Stimulated activated CD4-positive, alpha-beta T cell treated with anti-CD3 and anti-CD28 coated beads, Interleukin-4, amount 100 ng/mL, for 4 hours (primary cell): ENCODE measurements around the gene RAPGEF1.

Source experiments
- DNase-seq, 2 experiments: peaks; one replicate each; pipeline ENCODE4 v3.0.0-alpha.2; 2020

RAPGEF1 gene

DNA sequence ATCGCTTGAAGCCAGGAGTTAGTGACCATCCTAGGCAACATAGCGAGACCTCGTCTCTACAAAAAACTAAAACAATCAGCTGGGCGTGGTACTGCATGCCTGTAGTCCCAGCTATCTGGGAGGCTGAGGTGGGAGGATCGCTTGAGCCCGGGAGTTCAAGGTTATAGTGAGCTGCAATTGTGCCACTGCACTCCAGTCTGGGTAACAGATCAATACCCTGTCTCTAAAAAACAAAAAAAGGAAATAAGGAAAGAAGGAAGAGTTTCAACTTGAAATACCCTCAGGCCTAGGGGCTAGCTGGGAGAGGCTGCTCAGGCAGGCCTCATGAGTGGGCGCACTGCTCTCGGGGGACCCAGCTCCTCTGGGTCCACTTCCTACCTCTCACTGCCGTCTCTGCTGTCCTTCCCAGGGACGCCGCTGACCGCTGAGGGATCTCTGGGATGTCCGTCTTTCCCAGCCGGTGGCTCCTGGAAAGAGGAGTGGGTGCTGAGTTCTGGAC lies 138.1 kb downstream of the RAPGEF1 start:
- no peak for DNase-seq

DNA sequence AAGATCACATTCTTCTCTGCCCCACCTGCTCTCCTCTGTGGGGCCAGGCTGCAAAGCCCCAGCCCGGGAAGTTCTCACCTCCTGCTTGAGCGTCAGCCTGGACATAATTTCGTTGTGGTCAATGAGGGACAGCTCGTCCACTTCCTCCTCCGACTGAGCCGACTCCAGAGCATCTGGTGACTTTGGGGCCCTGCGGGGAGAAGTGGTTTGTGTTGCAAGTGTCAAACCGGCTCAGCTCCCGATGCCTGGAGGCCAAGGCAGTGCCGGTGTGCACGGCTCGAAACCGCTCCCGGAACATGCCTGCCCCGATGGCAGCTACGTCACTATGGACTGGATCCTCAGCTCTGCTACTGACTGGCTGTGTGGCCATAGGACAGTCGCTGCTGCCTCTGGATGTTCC lies 141.8 kb downstream of the RAPGEF1 start:
- no peak for DNase-seq

DNA sequence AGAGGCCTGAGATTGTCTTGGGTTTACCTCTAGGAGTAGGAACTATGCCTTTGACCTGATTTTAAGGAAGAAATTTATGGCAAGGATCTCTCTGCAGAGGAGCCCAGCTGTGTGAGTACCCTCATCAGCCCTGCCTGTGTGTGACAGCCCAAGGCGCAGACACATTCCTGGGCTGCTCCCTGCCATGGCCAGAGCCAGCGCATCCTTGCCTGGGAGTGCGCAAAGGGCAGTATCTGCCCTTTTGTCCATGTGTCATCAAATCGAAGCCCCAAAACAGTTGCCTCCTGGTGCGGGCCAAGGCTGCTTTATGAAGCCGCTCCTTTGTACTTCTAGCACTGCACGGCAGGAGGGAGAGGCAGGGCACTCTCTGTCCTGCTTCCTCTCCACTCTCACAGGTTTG lies 142.6 kb downstream of the RAPGEF1 start:
- no peak for DNase-seq

DNA sequence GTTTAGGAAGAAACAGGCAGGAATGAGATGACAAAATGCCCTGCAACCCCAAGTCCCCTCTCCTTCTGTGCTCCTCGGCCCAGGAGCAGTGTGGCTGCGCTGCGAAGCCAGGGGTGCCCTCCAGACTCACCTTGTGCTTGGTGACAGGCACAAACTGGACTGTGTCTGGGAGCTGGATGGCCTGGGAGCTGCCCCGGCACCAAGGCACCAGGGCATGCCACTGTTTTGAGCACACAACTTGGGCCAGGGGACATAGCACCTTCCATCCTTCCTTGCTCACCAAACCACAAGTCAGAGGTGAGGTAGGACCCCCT lies 143.5 kb downstream of the RAPGEF1 start:
- no peak for DNase-seq

DNA sequence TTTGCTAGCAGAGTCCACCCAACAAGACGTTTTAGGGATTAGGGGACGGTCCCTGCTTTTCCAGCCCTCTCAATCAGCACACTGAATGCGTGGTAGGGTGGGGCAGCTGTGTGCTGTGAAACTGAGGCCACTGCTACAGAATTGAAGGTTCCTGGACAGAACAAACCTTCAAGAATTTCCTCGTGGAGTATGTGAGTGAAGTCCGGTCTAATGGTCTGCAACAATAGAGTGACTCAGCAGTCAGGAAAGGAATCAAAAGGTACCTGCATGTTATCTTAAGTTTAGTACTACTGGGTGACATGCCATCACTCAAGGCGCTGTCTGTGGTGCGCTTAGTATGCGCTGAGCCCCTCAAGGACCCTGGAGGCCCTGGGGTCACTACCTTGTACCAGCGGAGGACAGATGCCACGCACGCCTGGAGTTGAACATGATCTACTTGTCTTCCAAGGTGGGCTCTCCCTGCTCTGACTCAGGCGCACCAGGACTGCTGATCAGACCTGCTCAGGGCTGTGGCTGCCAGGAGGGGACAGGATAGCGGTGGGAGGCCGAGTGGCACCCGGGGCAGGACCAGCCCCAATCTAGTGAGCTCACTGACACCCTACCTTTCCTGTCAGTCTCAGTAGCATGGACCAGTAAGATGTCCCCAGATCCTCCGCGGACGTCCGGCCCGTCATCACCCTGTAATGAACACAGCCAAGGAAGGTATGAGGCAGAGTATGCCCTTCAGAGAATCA lies 144.0 kb downstream of the RAPGEF1 start:
- no peak for DNase-seq

DNA sequence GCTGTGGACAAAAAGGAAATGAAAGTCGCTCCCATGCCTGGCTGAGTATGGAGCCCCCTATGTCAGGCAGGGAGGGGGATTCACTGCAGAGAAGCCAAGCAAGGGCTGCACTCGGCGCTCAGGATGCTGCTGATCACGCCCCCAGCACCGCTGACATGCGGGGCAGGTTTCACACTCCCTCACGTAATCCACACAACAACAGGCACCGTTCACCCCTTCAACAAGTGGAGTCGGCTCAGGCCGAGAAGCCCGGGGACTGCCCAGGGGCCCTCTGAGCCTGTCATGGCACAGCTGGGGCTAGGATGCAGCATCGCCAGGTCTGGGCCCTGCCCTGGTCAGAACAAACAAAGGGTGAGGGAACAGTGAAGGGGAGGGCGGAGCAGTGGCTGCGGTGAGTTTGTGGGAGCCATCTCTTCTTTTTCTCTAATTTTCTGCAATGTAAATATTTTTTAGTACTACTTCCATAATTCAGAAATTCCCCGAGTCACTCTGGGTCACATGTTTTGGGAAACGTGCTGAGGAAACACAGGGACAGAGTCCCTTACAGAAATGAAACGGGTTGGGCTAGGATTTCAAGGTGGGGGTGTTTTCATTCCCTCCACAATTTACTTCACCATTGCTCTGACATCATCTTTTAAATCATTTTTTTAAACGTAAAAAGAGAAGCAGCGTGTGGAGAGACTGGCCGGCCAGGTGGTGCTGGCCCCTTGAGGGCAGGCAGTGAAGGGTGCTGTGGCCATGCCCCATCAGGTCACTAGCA lies 144.8 kb downstream of the RAPGEF1 start:
- no peak for DNase-seq

DNA sequence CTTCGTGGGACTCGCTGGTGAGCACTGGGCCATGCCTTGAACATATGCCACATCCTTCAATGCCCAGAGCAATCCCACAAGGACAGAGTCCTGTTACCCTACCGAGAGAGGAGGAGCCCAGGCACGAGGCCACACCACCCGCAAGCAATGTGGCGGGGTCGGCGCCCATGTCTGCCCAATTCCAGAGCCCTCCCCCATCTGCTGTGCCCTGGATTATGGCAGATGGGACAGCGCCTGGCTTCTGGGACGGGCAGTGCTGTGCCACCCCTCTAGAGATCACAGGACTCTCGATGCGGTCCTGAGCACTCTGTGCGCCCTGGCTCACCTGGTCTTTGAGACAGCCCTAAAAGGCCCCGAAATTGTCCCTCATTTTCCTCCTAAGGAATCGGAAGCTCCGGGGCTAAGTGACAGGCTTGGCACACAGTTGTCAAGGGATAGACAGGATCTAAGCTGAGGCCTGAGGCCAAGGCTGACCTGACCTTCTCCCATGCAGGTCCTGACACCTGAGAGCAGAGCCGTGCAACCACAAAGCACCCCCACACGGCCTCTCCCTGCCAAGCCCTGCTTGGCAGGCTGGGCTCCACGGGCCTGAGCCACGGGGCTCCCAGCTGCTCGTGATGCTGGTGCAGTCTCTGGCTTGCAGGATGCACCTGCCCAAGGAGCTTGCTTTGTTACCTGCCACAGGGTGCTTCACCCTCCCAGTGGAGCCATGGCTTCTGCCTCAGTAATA lies 145.8 kb downstream of the RAPGEF1 start:
- DNase-seq: no peak

DNA sequence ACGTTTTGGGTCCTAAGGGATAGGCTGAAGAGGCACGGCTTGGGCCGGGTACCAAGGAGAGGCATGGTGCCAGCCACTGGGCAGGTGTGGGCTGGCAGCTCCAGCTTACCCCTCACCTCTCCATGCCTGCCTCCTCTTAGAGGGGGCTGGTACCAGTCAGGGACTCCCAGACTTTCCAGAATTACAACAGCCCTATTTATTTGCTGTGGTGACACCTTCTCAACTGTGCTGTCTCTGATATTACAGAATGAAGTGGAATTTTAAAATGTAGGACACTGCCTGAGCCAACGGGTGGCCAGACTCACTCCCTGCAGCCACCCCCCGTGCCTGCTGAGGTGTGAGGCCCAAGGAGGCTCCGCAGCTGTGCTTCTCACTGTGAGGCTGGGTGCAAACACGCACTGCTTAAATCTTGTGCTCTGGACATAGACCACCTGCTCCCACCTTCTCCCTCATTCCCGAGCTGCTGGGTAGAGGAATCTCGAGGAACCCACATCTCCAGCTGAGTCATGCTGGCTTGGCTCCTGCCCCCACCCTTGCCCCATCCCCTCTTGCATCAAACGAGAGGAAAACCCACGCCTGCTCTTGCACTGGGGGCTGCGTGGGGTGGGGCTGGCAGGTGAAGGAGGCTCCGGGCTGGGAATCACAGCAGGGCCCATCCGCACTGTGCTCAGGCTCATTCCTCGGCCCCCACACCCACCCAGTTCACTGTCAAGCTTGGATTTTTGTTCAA lies 146.6 kb downstream of the RAPGEF1 start:
- no peak for DNase-seq

DNA sequence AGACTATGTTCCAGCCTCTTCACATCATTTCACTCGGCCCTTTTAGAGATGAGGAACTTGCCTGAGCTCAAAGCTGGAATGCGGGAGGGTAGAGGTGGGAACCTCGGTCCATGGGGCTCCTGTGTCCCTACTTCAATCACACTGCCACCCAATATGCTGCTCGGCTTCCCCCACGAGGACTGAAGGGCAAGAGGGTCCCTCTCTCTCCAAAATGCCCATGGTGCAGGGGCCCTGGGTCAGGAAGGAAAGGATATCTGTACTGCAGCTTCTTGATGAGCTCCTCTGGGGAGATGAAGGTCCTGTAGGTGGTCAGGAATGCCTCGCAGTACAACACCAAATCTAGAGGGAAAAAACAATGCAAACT lies 148.0 kb downstream of the RAPGEF1 start:
- DNase-seq: no peak

DNA sequence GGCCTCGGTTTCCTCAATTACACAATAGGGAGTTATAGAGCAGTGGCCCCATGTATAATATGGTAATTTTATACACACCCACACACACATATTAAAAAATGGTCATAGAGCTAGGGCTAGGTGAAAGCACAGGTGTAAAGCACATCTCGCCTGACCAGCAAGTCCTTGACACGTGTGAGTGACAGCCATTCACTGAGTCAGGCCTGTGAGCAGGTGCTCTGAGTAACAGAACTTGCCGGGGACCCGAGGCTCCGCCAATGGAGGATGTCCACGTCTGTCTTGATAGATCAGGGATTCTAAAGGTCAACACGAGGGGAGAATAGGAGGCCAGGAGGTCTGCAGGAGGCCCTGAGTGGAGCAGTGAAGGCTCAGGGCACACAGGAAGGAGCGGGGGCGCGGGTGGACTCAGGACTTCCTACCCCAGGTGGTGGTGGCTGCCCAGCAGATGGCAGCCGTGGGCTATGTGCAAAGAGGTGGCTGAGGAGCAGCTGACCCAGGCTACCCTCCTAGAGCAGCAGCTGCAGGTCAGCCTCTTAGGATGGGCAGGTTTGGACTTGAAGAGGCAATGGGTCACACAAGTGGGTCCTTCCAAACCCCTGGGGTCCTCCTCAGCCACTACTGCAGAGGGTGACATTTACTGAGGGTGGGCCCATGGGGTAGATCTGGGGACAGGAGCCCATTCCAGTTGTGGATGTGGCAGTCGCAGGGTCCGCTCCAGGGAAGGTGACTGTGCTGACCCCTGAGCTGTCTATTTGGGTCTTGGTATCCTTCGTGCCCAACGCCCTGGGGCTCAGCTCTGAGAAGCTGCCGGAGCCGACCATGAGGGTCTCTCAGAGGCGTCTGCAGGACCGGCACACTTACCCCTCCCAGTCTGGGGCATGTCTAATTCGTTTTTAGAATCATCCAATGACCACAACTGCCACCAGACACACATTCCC lies 148.7 kb downstream of the RAPGEF1 start:
- DNase-seq: peak; percentile 70 to 80

DNA sequence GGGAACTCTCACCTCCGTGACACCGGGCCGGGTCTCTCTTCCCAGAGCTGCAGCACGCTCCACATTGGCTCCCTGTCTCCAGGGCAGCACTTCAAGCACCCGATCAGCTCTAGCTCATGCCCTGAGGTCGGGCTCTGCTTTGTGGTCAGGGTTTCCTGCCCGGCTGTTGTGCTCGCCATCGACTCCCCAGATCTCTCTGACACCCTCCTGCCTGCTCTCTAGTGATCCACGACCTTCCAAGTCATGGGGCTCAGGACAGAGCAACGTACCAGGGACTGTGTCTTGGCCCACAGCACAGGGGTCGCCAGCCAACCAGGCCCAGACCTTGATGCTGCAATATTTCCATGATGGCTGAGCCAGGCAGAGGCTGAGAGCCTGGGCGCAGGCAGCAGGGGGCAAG lies 149.4 kb downstream of the RAPGEF1 start:
- no peak for DNase-seq

DNA sequence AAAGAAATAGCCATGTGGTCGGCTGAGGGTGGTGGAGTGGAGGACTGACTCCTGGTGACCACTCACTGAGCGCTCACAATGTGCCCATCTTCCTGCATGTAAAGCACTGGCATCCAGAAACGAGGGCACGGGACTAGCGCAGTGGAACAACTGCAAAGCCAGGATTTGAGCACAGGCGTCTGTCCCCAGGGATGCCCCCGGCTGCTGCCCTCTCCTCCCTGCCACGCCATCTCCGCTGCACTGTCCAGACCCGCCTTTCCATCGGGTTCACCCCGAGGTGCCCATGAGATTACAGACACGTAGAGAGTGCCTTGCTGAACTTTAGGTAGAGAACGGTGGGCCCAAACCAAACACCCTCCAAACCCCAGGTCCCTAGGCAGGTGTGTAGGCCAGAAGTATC lies 149.9 kb downstream of the RAPGEF1 start:
- DNase-seq: no peak

DNA sequence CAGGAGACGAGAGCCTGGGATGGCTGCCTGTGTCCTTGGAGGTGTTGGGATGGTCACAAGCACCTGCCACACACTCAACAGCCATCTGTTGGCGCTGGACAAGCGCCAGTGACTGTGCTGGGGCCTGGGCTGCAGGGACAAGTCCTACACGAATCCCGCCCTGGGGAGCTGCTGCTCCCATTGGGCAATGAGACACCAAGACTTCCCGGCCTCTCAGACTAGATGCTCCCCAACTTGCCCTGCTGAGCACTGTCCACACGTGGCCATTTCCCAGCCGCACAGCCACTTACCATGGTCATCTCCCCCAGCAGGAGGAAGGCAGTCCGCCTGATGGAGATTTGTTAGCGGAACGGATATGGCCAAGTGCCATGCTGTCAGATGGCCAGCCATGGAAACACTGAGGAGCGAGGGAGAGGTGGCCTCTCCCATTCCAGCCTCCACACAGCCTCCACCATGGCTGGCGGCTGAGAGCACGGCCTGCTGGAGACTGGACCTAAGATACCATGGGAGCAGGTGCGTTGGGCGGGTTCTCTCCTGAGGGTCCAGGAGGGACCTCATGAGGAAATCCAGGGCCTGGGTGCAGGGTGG lies 150.7 kb downstream of the RAPGEF1 start:
- no peak for DNase-seq

DNA sequence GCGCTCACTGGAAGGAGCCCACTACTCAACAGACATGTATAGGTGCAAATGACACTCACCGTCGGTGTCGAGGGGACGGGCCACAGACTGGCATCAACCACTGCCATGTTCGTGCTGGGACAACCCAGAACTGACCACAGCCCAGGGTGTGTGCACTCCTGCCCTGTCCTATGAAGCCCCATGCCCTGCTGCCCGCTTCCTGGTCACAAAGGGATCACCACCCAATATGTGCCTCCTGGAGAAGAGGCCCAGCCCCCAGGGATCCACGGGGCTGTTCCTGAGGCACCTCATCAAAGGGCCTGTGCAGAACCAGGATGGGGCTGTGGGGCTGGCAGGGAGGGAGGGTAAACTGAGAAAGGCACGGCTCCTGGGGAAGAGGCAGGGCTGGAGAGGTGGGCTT lies 151.5 kb downstream of the RAPGEF1 start:
- DNase-seq: no peak

DNA sequence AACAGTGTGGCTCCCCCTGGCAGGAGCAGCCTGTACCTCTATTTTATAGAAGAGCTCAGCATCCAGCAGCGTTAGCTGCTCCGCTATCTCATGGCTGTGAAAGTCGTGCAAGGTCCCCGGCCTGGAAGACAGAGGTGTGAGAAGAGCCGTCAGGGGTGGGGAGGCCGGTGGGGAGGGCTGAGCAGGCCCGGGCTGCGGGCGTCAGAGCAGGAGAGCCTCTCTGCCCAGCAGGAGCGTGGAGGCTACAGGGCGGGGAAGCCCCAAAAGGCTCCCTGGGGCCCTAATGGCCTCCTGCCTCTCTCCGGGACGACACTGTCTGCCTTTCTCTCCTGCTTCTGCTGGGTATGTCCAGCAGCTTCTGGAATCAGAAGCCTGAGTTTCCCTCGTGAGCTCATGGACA lies 152.0 kb downstream of the RAPGEF1 start:
- no peak for DNase-seq

DNA sequence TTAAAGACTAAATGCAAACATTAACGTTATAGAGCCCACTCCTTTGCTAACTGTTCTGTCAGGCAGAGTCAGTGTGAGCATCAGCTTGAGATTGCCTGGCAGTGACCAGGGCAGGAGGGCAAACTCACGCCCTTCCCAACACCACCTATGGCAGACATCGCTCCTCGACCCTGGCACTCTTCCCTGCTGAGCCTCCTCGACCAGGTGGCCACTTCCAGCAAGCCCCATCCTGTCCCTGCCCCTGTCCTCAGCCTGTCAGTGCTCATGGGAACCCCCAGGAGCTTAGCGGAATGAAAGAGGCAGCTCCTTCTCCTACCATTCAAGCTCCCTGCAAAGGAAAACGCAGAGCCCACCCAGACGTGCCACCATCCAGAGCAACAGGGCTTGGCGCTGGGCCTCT lies 152.5 kb downstream of the RAPGEF1 start:
- DNase-seq: no peak

DNA sequence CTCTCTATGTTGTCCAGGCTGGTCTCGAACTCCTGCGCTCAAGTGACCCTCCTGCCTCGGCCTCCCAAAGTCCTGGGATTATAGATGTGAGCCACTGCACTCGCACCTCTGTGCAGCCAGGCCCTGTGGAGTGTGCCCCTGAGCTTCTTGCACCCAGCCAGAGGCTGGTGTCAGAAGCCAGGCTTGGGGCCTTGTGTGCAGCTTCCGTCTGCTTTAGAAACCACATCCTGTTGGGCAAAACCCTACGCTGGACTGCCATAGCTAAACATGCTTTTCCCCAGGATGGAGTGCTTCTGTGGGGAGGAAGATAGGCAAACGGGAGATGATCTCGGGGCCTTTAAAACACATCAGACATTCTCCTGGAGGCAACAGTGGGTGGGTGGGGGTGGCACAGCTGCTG lies 154.5 kb downstream of the RAPGEF1 start:
- DNase-seq: peak in 1 of 2 experiments; percentile 36

DNA sequence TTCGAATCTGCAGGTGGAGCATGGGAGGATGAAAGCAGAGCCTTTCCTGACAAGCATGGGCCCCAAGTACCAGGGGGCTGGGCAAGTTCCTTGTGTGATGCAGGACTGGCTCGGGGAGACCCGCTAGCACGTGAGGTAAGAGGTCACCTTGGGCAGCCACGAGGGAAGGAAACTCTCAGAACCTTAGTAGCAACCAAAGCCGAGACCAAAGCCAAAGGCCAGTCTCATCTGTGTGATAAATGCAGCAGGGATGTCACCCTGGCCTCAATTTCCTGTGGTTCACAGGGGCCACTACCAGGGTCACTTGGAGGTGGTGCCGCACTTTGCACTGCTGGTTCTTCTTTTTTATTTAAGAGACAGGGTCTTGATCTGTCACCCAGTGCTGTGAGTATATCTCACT lies 155.0 kb downstream of the RAPGEF1 start:
- DNase-seq: no peak

DNA sequence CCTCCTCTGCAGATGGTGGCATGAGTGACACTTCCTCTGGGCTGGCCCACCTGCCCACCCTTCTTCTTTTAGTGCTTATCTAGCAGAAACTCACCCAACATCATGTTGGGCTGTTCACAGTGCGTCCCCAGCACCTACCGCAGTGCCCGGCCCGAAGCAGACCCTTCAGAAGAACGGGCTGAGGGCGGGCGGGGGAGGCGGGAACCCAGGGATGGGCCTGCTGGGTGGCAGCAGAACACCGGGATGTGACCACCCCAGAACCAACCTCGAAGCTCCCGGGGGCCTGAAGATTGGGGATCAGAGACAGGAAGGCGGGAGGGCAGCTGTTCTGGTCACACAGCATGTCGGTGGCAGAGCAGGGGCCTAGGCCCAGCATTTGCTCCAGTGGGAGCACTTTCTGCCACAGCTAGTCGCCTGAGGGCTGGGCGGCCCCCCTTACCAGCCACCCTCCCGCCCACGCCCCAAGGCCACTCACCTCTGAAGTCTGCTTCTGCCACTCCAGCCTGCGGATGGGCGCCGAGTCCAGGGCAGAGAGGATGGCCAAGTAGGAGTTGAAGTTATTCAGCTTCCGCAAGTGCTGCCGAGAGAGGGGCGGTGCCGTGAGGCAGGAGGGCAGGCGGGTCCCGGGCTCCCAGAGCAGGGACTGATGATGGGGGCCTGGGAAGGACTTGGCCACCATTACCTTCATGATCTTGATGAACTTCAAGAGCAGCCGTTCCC lies 155.9 kb downstream of the RAPGEF1 start:
- DNase-seq: no peak

DNA sequence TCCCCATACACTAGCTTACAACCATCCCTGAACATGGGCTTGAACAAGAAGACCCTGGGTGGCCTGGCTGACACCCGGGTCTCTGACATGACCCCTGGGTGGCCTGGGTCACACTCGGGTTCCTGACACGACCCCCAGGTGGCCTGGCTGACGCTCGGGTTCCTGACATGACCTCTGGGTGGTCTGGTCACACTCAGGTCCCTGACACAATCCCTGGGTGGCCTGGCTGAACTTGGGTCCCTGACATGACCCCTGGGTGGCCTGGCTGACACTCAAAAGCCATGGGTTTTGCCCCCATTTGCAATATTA lies 156.6 kb downstream of the RAPGEF1 start:
- DNase-seq: no peak
